Activated CD8-positive, alpha-beta memory T cell treated with anti-CD3 and anti-CD28 coated beads for 36 hours (primary cell): ENCODE data around the gene MCC. TPM values are rescaled to one million over a fixed set of nuclear protein-coding genes. Genes with fewer than 3 reads are reported as not detected.

Source experiments
- CTCF ChIA-PET: fragments of 350-600 bp; sonication (Branson Sonifier 250); formaldehyde crosslinking; loops from one replicate; lab custom pipeline; 2021; ENCODE audit warnings: antibody characterized with exemption; lab: Charles Lee
- POLR2A ChIA-PET: fragments of 350-600 bp; sonication (Branson Sonifier 250); formaldehyde crosslinking; loops from one replicate; lab custom pipeline; 2021; ENCODE audit warnings: antibody characterized with exemption; lab: Charles Lee
- total RNA-seq, 2 experiments: library from RNA; stranded (reverse); gene quantifications; one replicate each; pipeline ENCODE4 v1.2.3, GENCODE V29; 2021

Gene MCC
- total RNA-seq, 2 experiments from 2014 or later, result 4.8 to 4.9 TPM

GRCh38 chr5:113293975-113294310 lies 194.3 kb downstream of the MCC start:
- POLR2A ChIA-PET, result interaction anchor here (1.0 to 1.2 kb wide), 2 partner anchors 15 to 586 kb away, joined by 3 read pairs; no protein-coding TSS in a partner anchor
- CTCF ChIA-PET, result interaction anchor here (0.6 kb wide), 1 partner anchor 121 kb away, joined by 3 read pairs; no protein-coding TSS in a partner anchor

GRCh38 chr5:113293068-113293974 lies 194.9 kb downstream of the MCC start:
- CTCF ChIA-PET, result interaction anchor here (0.6 kb wide), 1 partner anchor 121 kb away, joined by 3 read pairs; no protein-coding TSS in a partner anchor
- POLR2A ChIA-PET, result interaction anchor here (1.0 to 1.2 kb wide), 2 partner anchors 15 to 585 kb away, joined by 3 read pairs; no protein-coding TSS in a partner anchor

DNA sequence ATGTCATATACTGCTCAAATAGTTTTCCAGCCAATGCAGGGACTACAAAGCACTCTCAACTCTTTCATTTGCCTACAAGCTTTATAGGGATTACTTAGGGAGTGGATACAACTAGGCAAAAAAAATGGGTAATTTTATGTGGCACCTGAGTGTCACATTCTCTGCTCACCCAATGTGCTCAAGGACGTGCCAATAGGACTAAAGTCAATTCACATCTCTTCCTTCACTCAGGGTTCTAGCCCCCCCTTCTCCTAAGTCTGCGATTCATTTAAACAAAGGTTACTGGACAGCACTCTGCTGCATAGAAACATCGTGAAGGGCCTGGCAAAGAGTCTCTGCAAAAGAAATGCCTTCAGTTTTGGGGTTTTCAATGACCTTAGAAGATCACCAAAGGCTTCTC lies 195.8 kb downstream of the MCC start:
- CTCF ChIA-PET, result no interaction called here
- POLR2A ChIA-PET, result no interaction called here

DNA sequence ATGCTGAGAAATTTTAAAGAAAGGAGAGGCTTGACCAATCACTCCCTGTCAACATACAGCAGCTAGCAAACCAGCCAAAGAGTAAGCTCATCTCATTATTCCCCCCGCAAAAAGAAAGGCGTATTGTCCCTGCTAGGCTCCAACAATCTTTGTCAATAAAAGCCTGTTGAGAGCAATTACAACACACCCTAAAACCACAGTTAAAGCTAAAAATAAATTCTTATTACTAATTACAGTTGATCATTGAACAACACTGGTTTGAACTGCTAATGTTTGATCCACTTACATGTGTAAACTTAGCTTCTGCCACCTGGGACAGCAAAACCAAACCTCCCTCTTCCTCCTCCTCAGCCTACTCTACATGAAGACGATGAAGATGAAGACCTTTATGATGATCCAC lies 204.7 kb downstream of the MCC start:
- ChIA-PET CTCF (no interaction called here), POLR2A (no interaction called here)

DNA sequence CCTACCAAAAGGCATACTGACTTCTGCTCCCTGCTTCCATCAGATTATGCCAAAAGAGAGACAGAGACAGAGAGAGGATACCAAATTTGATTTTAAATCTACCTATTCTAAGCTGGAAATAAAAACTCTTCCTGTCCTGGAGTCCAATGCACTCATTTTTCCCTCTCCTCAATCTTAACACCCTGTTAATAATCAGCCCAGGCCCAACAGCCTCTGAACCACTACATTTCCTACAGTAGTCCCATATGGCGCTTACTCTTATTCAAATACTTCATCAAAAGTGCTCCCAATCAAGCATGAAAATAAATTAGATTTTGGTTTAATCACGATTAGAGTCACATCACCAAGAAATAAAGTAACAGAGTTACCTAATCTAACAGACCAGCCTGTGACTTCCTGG lies 205.8 kb downstream of the MCC start:
- ChIA-PET CTCF (no interaction called here), POLR2A (no interaction called here)

GRCh38 chr5:113281194-113281593 lies 207.1 kb downstream of the MCC start:
- POLR2A ChIA-PET, result no interaction called here
- CTCF ChIA-PET, result no interaction called here

- POLR2A ChIA-PET, result no interaction called here
- CTCF ChIA-PET, result no interaction called here
These were observed 207.7 kb downstream of the MCC start for GRCh38 chr5:113280541-113280940.

- POLR2A ChIA-PET, result interaction anchor here (0.9 kb wide), 1 partner anchor 15 kb away, joined by 3 read pairs; no protein-coding TSS in a partner anchor
- CTCF ChIA-PET, result no interaction called here
These were observed 209.3 kb downstream of the MCC start for GRCh38 chr5:113278976-113279375.

DNA sequence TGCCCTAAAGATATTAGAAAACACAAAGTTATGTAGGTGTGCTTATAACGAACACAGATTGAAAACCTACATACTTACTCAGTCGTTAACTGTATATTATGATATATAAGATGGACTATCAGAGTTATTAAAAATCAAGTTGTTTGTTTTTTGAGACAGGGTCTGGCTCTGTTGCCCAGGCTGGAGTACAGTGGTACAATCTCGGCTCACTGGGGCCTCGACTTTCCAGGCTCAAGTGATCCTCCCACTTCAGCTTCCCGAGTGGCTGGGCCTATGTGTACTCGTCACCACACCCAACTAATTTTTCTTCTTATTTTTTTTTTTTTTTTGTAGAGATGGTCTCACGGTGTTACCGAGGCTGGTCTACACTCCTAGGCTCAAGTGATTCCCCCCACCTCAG lies 211.8 kb downstream of the MCC start:
- ChIA-PET POLR2A (no interaction called here), CTCF (no interaction called here)

GRCh38 chr5:113276001-113276400 lies 212.3 kb downstream of the MCC start:
- CTCF ChIA-PET, result no interaction called here

GRCh38 chr5:113274836-113275414 lies 213.3 kb downstream of the MCC start:
- ChIA-PET CTCF (no interaction called here), POLR2A (no interaction called here)

More at GRCh38 chr5:113276001-113276400, 212.3 kb downstream of the MCC start:
- POLR2A ChIA-PET, result no interaction called here

DNA sequence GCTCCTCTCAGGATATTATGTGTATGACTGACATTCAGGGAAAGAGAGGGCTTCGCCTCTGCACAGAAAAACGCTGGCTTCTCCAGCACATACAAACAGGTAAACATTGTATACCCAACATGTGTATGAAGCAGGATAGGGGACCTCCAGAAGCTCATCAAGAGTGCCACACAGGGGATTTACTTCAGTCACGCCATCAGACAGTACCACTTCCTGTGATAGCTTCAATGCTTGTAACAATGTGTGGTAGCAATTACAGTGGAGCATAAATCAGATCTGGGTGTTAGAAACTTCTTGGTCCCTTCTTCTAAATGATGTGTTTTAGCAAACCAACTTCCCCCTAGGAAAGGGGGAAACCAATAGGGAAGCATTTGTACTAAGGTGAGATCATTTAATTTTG lies 214.3 kb downstream of the MCC start:
- CTCF ChIA-PET, result no interaction called here
- POLR2A ChIA-PET, result no interaction called here

DNA sequence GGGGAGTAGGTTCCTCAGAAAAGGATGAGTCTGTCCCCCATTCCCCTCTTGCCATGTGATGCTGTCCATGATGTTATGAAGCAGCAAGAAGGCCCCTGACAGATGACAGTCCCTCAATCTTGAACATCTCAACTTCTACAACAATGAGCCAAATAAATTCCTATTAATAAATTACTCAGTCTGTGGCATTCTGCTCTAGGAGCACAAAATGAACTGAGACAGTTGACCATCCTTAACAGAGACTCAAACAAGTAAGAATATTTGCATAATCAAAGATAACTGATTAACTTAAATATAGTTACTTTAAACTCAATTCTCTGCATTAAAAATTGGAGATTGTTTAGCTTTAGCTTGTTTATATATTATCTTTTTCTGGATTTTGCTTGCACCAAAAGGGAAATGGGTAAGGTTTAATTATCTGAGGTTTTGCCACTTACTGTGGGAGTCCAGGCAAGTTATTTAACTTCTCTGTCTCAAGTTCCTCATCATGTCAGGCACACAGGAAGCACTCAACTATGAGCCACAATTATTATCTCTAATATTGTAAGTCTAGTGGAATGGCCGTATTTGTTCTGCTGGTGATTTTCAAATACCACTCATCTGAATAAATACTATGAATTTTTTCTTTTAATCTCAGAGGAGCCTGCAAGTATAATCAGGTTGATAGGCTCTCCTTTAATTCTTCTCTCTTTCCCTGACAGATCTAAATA lies 216.4 kb downstream of the MCC start:
- ChIA-PET CTCF (no interaction called here), POLR2A (no interaction called here)

GRCh38 chr5:113271015-113271414 lies 217.2 kb downstream of the MCC start:
- ChIA-PET POLR2A (no interaction called here), CTCF (no interaction called here)

DNA sequence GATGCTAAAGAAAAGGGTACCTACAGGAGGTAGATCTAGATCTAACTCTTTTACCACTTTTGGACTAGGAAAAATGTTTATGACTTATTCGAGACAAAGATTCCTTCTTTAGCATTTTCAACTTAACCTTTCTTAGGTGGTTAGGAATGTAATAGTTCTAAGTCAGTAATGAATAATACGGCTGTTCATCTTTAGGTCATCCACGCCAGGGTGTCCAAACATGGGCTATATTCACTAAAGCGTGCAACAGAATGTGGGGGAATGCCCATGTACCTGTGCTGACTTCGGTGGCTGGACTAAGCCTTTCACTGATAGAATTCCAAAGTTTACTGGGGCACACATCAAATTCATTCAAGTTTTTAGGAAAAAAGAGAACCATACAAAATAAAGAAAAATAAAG lies 218.2 kb downstream of the MCC start:
- POLR2A ChIA-PET, result no interaction called here
- CTCF ChIA-PET, result interaction anchor here (1.0 kb wide), 1 partner anchor 274 kb away, joined by 3 read pairs; no protein-coding TSS in a partner anchor

- ChIA-PET POLR2A (no interaction called here), CTCF (interaction anchor here (1.0 kb wide), 1 partner anchor 273 kb away, joined by 3 read pairs; no protein-coding TSS in a partner anchor)
These were observed 218.9 kb downstream of the MCC start for GRCh38 chr5:113269023-113269997.

DNA sequence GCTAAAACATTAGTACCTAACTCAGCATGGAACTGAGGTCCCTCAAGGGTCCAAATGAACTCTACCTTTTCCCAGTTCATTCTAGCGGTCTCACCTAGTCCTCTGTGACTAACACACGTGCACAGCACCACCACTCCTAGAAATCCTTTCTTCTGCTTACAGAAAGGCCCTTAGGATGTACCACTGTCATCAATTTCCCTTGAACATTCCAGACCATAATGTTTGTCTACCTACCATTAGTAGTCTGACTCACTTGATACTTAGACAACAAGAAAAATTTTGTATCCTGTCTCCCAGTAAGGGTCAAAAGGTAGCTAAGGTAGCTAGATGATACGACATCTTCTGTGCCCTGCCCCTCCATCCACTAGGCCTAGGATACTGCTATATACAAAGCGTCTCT lies 220.0 kb downstream of the MCC start:
- CTCF ChIA-PET, result no interaction called here
- POLR2A ChIA-PET, result no interaction called here

- CTCF ChIA-PET, result no interaction called here
- POLR2A ChIA-PET, result no interaction called here
These were observed 220.8 kb downstream of the MCC start for GRCh38 chr5:113267361-113267900.

GRCh38 chr5:113266913-113267227 lies 221.4 kb downstream of the MCC start:
- POLR2A ChIA-PET, result no interaction called here
- CTCF ChIA-PET, result no interaction called here
